GM19239 (cell line): ENCODE data around the gene IRF2BP1.

Source experiments
- DNase-seq: peaks from one replicate; pipeline ENCODE4 v3.0.0; 2011; ENCODE audit warnings: low spot score; ENCODE audit not compliant: insufficient read length
- FAIRE-seq: peaks from 2 replicates; lab custom pipeline; 2011; peaks lifted over from hg19 to GRCh38; lab: Jason Lieb, UNC

IRF2BP1 gene

DNA sequence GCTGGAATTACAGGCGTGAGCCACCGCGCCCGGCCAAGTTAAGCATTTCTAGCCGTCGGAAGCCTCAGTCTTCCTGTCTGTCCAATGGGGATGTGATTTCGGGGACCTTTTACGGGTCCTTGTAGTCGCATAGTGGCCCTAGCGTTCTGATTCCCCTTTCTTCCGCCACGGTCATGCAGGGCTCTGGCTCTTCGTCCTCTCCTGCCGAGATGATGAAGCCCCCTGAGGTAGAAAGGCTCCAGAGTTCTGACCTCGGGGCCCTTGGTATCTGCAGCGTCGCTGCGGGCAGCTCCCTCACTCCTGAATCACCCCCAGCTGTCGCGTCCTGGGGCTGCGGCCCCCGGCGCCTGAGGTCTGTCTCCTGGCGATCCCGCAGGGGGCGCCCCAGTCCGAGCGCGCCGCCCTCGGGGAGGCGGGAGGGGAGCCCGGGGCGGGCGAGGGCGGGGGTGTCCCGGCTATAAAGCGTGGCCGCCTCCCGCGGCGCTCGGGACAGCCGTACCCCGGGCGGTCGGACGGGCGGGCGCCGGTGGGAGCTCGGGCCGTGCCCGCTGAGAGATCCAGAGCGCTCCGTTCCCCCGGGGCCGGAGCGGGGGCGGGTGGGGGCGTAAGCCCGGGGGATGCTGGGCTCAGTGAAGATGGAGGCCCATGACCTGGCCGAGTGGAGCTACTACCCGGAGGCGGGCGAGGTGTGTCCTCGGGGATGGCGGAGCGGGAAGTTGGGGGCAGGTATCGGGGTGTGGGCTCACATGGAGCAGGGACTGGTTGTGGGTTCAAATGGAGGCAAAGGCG, 21.9 kb downstream of the IRF2BP1 start, which contains the start of gene FOXA3:
FOXA3 (plus strand) TSS at position 487 of the 789 bp plus-strand sequence; CDS start at position 618, 131 bp downstream.
- FAIRE-seq (no peak), DNase-seq (peak; percentile 75)

DNA sequence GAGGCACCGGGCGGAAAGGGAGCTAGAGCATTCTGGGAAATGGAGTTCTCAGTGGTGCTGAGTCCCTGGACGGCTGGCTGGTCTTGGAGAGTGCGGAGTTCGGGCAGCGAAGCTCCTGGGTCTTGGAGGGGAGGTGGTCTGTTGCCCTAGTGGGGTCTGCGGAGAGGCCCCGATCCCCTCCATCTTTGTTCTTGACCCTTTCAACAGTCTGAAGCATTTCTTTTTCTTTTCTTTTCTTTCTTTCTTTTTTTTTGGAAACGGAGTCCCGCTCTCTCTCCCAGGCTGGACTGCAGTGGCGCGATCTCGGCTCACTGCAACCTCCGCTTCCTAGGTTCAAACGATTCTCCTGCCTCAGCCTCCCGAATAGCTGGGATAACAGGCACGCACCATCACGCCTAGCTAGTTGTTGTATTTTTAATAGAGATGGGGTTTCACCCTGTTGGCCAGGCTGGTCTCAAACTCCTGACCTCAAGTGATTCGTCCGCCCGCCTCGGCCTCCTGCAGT, 22.6 kb downstream of the IRF2BP1 start:
- DNase-seq (no peak), FAIRE-seq (no peak)

DNA sequence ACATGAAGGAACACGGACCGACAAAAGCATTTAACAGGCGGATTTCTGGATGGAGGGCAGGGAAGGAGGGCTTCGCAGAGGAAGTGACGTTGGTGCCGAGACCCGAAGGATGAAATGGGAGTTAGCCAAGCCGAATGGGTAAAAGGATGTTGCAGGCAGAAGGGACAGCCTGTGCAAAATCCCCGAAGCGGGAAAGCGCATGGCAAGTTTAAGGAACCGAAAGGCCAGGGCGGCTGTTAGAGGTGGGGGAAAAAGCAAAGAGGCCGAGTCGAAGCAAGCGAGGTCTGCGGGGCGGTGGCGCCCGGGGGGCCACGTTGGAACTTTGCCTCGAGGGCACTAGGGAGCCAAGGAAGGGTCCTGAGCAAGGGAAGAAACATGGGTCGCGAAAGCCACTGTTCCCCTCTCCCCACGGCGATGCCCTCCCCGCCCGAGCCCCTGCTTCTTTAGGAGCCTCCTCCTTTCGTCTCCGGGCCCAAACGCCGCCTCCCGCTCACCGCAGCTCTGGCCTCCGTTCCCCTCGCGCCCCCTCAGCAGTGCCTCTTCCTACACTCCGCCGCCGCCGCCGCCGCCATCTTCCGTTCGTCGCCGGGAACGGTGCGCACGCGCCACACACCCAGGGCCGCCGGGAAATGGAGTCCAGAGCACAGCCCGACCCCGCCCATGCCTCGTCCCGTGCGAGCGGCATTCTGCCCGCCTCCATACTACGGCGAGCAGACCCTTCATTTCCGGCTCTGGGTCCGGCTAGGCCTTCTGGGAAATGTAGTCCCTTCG, 23.2 kb downstream of the IRF2BP1 start, which contains the start of gene SYMPK:
SYMPK (minus strand) TSS at position 584 of the 771 bp plus-strand sequence. CDS start 8,652 bp downstream, outside the sequence.
- peak; percentile 100 for DNase-seq
- peak; percentile 98 for FAIRE-seq

DNA sequence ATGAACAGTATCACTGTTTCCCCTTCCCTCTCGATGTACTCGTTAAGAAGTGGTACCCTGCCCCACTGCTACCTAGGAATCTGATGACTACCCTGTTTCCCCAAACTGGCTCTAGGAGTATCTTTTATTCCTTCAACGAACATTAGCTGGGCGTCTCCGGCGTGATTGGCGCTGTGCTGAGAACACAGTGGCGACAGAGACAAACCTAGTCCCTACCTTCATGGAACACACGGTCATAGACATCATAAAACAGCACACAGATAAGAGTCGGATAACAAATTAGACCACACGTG, 23.7 kb downstream of the IRF2BP1 start:
- DNase-seq, result no peak
- FAIRE-seq, result no peak

DNA sequence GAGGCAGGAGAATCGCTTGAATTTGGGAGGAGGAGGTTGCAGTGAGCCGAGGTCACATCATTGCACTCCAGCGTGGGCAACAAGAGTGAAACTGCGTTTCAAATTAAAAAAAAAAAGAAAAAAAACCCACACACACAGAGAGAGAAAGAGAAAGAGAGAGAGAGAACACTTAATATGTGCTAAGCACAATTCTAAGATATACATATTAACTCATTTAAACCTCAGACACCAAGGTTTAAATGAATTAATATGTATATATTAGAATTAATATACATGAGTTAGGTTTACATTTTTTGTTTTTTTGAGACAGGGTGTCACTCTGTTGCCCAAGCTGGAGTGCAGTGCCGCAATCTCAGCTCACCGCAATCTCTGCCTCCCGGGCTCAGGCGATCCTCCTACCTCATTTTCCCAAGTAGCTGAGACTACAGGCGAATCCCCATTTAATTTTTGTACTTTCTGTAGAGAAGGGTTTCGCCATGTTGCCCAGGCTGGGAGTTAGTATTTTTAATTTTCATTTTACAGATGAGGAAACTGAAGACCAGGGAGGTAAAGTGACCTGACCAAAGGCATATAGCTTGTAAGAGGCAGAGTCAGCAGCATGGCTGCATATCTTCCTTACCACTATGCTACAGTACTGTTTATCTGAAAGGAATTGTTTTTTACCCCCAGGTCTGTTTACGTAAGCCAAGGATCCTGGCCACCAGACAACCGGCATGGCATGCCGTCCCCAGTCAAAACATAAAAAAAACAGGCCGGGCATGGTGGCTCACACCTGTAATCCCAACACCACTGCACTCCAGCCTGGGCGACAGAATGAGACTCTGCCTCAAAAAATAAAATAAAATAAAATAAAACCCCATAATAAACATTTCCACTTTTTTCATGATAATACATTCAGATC, 25.3 kb downstream of the IRF2BP1 start:
- DNase-seq (no peak), FAIRE-seq (no peak)

DNA sequence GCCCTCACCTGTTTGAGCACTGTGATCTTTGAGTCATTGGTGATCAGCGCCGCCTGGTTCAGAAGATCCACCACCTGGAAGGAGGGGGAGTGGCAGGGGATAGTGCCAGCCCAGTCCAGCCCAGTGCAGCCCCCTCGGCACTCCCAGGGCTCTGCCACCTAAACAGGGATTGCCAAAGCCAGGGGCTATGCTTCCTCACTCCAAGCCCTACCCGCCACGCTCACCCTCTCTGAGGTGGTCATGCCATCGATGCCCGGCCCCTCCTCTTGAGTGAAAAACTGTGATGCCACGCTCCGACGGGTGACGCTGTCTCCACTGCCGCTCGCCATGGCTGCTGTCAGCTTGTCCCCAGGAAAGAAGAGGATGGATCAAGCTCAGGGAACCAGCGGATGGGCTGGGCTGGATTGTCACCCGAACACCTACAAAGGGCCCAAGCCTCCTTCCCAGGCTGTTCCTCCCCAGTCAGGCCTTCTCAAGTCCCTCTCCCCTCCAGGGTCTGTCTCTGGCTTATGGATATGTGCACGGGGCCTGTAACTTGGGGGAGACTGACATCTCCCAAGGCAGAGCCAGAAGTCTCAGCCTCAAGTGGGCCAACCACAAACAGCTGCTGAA, 31.7 kb downstream of the IRF2BP1 start:
- FAIRE-seq, result no peak

DNA sequence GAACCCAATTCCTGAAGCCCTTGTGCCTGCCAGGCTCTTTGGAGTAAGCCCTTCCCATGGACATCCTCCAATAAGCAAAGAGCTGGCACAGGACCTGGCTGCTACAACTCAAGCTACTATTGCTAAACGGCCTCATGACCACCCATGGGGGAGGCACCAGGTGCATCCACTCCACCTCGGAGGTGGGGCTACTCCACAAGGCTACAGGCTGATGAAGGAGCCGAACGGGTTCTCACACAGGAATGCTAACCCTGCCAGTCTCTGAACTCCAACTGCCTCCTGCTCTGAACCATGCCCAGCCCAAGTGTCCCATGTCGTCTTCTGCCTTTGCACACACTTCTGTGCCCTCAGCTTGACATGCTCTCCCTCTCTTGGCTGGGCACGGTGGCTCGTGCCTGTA, 33.0 kb downstream of the IRF2BP1 start:
- no peak for DNase-seq
- no peak for FAIRE-seq

More for the DNA sequence above, 31.7 kb downstream of the IRF2BP1 start:
- DNase-seq, result no peak

DNA sequence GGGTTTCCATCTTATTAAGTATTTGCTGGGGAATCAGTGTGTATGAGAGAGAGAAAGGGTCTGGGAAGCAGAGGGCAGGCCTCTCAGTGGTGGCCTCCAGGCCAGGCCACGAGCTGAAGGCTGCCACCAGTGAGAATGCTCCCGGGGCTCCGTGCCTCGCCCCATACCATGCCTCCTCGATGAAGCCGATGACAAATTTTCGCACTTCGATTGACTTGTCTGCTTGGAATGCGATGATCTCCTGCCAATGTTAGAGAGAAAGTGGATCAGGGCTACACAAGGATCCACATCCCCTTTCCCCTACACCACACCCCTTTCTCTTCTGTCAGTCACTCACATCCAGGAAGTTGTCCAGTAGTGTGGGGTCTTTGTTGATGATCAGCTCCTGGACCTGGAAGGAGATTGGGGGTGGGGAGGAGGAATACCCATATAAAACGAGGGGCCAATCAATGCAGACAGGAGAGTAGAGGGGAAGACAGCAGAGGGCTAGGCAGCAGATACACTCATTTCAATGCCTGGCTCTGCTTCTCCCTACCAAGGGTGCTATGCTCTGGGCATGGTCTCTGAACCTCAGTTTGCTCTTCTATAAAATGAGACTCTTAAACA, 33.7 kb downstream of the IRF2BP1 start:
- no peak for FAIRE-seq
- DNase-seq, result no peak

DNA sequence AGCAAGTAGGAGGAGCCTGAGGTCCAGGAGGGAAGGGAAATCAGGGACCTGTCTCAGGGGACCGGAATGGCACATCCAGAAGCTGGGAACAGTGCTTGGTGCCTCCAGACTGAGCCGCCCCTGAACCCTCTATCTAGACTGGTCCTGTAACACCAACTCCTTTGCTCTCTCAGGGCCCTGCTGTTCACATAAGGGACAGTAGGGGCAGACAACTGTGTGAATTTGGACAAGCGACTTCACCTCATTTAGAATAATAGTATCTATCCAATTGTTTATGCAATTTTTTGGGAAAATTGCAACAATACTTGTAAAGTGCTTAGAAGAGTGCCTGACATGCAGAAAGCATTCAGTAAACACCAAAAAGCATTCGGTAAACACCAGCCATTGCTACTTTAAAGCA, 37.0 kb downstream of the IRF2BP1 start:
- FAIRE-seq (no peak), DNase-seq (no peak)

DNA sequence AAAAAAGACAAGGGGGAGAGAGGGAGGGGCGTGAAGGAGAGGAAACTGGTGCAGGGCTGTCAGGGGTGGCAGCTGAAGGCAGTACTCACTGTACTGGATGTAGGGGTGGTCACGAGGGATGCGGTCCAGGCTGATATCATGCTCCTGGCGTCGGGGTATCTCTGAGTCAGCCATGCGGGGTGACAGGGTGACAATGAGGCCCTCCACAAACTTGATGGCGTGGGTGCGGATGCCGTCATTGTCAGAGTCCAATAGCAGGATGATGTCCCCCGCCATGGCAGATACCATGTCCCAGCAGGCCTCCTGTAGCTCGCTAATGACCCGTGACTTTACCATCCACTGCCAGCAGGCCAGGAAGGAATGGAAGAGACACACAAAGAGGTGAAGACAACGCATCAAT, 38.3 kb downstream of the IRF2BP1 start:
- FAIRE-seq, result no peak
- DNase-seq, result no peak

DNA sequence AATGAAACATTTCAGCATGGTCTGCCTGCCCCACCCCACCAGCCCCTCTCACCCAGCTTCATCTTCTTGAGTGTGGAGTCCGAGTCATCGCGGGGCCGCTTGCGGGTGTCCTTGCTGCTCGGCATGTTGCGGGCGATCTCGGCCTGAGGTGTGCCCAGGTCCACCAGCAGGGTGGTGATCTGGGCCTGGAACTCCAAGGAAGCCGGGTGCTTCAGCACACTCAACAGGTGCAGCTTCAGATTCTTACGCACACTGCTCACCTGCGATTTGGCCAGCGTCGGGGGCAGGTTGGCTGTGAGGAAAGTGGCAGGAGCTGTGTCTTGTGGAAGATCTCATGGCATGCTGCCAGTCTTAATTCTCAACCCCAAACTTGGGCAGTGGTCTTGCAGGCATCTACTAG, 43.7 kb downstream of the IRF2BP1 start:
- no peak for FAIRE-seq
- no peak for DNase-seq

DNA sequence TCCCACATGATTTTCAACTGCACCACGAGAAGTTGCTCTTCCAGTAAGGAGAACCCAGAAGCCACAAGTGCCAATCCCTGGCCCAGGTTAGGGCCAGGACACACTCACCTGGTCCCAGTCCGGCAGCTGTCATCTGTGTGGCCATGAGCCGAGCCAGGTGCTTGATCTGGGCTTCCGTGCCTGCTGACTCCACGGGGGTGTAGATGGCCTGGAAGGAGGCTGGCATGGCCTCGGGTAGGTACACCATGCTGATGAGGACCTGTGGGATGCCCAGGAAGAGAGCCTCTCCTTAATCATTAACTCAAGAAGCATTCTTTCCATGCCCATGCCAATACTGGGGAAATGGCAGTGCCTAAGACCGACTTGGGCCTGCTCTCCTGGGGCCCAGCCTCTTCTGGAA, 51.0 kb downstream of the IRF2BP1 start:
- FAIRE-seq (no peak), DNase-seq (no peak)
